GM12892 (cell line): Measurements from ENCODE around the gene TNFSF8.

ENCODE experiments used
- POLR2AphosphoS5 ChIP-seq: IDR thresholded peaks from 2 replicates; pipeline ENCODE4 v1.6.1; 2011; ENCODE audit warnings: low read depth, low read length, control low read depth
- TAF1 ChIP-seq: IDR thresholded peaks from 2 replicates; pipeline ENCODE4 v1.6.1; 2011; ENCODE audit warnings: low read depth, mild to moderate bottlenecking, control low read depth, low read length, borderline replicate concordance

DNA sequence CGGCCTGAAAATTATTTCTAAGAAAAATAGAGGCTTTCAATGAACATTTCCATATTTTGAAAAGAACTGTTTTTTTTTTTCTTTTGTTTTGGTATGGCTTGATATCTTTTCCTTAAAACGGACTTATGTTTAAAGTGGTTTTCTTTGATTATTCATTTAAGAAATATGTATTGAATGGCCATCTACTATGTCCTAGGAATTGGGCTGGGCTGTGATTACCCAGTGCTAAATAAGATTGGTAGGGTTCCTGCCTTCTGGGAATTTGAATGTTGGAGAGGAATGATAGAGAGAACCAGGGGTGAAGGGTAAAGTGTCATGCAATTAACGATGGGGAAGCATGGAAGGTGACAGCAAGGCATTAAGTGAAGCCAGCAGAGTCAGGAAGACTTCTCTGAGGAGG lies 33.2 kb downstream of the TNFSF8 start:
- no peak for TF ChIP-seq POLR2AphosphoS5
- TF ChIP-seq TAF1: no peak
